HUES6 (cell line): Measurements from ENCODE around the gene TPSG1.

Experiments used
- H3K27ac ChIP-seq: 2 replicates; pipeline ENCODE4 v1.7.0; 2013; ENCODE audit warnings: low read depth, mild to moderate bottlenecking, low read length, inconsistent platforms
- H3K27me3 ChIP-seq: 2 replicates; pipeline ENCODE4 v1.6.1; 2013; ENCODE audit warnings: low read length; ENCODE audit not compliant: control insufficient read depth, insufficient read depth
- H3K36me3 ChIP-seq: 2 replicates; pipeline ENCODE4 v1.6.1; 2013; ENCODE audit warnings: low read length; ENCODE audit not compliant: control insufficient read depth, insufficient read depth
- H3K4me1 ChIP-seq: 2 replicates; pipeline ENCODE4 v1.6.1; 2013; ENCODE audit warnings: low read length; ENCODE audit not compliant: control insufficient read depth, insufficient read depth
- H3K4me3 ChIP-seq: 2 replicates; pipeline ENCODE4 v1.5.1; 2013; ENCODE audit warnings: low read depth, low read length
- H3K9ac ChIP-seq: one replicate; pipeline ENCODE4 v1.6.1; 2013; ENCODE audit warnings: mild to moderate bottlenecking, low read length
- H3K9me3 ChIP-seq: 2 replicates; pipeline ENCODE4 v1.6.1; 2013; ENCODE audit warnings: low read depth, low read length; ENCODE audit not compliant: control insufficient read depth, insufficient read depth

The TPSG1 gene

DNA sequence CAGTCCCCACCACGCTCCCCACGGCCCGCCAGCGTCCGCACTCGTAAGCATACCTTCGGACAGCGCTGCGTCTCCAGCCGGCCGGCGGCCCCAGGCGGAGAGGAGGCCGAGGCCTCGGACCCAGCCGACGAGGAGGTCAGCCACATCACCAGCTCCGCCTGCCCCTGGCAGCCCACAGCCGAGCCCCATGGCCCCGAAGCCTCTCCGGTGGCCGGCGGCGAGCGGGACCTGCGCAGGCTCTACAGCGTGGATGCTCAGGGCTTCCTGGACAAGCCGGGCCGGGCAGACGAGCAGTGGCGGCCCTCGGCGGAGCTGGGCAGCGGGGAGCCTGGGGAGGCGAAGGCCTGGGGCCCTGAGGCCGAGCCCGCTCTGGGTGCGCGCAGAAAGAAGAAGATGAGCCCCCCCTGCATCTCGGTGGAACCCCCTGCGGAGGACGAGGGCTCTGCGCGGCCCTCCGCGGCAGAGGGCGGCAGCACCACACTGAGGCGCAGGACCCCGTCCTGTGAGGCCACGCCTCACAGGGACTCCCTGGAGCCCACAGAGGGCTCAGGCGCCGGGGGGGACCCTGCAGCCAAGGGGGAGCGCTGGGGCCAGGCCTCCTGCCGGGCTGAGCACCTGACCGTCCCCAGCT, 4.9 kb downstream of the TPSG1 start:
- H3K27ac ChIP-seq, result no peak overlapping the region
- H3K36me3 ChIP-seq, result peaks cover 34% of the 10 kb centered on the region
- no peaks in the 10 kb centered on the region for H3K9me3 ChIP-seq
- no peaks in the 10 kb centered on the region for H3K4me1 ChIP-seq
- H3K27me3 ChIP-seq, result no peaks in the 10 kb centered on the region
- no peak overlapping the region for H3K4me3 ChIP-seq
- no peak overlapping the region for H3K9ac ChIP-seq

DNA sequence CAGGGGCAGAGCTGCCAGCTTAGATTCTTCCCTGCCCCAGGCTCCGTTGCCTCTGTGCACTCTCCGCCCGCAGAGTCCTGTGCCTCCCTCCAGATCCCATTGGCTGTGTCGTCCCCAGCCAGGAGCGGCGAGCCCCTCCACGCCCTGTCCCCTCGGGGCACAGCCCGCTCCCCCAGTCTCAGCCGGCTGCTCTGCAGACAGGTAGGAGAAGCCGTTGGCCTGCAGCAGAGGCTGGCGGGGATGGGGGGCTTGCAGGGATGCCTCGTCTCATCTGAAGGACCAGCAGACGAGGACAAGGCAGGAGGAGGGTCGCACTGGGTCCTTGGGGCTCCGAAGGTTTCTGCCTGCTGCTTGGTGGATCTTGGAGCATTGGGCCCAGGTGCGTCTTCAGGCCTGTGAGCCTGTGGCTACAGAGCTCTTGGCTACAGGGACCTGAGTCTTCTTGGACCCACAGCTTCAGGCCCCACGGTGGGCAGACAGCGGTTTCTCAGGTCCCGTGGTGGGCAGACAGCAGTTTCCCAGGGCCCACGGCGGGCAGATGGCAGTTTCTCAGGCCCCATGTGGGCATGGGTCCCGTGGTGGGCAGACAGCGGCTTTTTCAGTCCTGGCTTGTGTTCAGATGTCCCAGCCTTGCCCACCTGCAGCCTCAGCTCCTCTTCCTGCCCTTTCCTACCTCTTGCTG, 6.0 kb downstream of the TPSG1 start:
- H3K27ac ChIP-seq, result no peak overlapping the region
- H3K9ac ChIP-seq, result no peak overlapping the region
- peaks cover 34% of the 10 kb centered on the region for H3K36me3 ChIP-seq
- H3K9me3 ChIP-seq, result no peaks in the 10 kb centered on the region
- H3K4me3 ChIP-seq, result no peak overlapping the region
- H3K27me3 ChIP-seq, result no peaks in the 10 kb centered on the region
- no peaks in the 10 kb centered on the region for H3K4me1 ChIP-seq

DNA sequence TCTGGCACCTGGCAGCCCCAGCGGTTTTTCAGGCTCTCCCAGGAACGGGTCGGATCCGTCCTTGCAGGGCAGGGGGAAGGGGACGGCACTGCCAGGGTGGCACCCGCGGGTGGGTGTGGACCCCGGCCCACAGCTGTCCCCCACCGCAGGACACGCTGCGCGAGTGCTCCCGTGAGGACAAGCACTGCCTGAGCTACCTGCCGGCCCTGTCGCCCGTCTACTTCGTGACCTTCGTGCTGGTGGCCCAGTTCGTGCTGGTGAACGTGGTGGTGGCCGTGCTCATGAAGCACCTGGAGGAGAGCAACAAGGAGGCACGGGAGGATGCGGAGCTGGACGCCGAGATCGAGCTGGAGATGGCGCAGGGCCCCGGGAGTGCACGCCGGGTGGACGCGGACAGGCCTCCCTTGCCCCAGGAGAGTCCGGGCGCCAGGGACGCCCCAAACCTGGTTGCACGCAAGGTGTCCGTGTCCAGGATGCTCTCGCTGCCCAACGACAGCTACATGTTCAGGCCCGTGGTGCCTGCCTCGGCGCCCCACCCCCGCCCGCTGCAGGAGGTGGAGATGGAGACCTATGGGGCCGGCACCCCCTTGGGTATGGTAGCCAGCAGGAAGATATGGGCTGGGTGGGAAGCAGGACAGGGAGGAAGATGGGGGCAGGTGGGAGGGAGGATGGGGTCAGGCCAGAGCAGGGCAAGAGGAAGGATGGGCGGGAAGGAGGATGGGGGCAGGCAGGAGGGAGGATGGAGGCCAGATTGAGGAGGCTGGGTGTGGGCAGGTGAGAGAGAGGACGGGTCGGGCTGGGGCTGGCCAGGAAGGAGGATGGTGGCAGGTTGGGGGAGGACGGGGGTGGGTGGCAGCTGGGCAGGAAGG, 6.8 kb downstream of the TPSG1 start:
- Histone ChIP-seq H3K4me3 (no peak overlapping the region), H3K9ac (no peak overlapping the region), H3K27me3 (no peaks in the 10 kb centered on the region), H3K27ac (no peak overlapping the region), H3K9me3 (no peaks in the 10 kb centered on the region), H3K4me1 (no peaks in the 10 kb centered on the region), H3K36me3 (peaks cover 34% of the 10 kb centered on the region)

DNA sequence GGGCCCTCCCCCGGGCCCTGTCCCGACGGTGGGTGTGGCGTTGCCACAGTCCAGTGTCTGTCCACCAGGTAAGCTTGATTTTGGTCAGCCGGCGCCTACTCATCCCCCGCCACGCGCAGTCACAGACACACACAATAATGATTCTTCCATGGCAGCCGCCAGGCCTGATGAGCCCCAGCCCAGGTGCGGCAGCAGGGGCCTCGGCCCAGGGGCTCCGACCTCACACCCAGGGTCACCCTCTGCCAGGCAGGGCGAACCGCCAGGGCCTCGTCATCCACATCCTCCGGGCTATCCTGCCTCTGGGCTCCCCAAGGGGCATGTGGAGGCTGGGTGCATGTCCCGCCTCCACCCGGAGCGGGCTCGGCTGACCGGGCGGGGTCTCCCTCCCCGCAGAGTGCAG, 7.5 kb downstream of the TPSG1 start:
- no peaks in the 10 kb centered on the region for H3K4me1 ChIP-seq
- H3K27me3 ChIP-seq, result no peaks in the 10 kb centered on the region
- no peak overlapping the region for H3K27ac ChIP-seq
- no peaks in the 10 kb centered on the region for H3K9me3 ChIP-seq
- H3K4me3 ChIP-seq, result no peak overlapping the region
- H3K9ac ChIP-seq, result no peak overlapping the region
- H3K36me3 ChIP-seq, result peaks cover 37% of the 10 kb centered on the region

DNA sequence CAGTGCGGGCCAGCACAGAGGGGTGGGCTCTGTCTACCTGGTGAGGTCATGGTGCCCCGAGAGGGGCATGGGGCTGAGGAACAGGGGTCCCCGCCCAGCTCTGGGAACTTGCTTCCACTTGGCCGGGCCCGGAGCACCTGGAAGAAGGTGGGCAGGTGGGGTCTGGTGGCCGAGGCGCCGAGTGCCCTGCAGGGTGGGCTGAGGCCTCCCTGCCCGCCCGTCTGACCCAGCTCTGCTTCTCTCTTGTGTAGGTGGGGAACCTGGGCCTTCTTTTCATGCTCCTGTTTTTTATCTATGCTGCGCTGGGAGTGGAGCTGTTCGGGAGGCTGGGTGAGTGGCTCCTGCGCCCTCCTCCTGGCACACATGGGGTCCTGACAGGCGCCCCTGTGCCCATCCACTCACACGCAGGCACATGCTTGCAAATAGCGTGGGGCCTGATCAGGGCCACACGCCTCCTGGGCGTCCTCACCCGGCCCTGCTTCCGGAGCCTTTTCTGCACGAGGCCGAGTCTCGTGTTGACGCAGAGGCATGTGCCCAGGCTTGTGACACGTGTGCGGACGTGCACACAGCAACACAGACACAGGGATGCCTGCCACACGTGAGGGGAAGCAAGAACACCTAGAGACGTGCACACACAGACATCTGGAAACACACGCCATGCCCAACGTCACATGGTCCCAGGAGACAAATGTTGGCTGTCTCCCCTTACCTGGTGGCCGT, 8.2 kb downstream of the TPSG1 start:
- H3K4me1 ChIP-seq, result no peaks in the 10 kb centered on the region
- no peaks in the 10 kb centered on the region for H3K9me3 ChIP-seq
- H3K36me3 ChIP-seq, result peaks cover 37% of the 10 kb centered on the region
- no peaks in the 10 kb centered on the region for H3K27me3 ChIP-seq
- H3K4me3 ChIP-seq, result no peak overlapping the region
- H3K27ac ChIP-seq, result no peak overlapping the region
- no peak overlapping the region for H3K9ac ChIP-seq

DNA sequence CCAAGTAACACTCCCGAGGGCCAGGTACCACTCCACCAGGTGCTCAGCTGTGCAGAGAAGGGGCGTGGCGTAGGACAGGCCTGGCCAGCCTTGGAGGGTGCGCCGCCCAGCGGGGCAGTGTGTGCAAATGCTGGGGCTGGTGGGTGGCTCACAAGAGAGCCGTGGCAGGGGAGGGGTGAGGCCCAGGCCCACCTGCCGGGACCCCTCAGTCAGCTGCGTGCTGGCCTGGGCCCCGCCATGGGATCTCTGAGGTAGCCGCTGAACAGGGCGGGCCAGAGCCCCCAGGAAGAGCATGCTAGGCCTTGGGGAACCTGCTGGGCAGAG, 8.8 kb downstream of the TPSG1 start:
- H3K4me1 ChIP-seq, result no peaks in the 10 kb centered on the region

DNA sequence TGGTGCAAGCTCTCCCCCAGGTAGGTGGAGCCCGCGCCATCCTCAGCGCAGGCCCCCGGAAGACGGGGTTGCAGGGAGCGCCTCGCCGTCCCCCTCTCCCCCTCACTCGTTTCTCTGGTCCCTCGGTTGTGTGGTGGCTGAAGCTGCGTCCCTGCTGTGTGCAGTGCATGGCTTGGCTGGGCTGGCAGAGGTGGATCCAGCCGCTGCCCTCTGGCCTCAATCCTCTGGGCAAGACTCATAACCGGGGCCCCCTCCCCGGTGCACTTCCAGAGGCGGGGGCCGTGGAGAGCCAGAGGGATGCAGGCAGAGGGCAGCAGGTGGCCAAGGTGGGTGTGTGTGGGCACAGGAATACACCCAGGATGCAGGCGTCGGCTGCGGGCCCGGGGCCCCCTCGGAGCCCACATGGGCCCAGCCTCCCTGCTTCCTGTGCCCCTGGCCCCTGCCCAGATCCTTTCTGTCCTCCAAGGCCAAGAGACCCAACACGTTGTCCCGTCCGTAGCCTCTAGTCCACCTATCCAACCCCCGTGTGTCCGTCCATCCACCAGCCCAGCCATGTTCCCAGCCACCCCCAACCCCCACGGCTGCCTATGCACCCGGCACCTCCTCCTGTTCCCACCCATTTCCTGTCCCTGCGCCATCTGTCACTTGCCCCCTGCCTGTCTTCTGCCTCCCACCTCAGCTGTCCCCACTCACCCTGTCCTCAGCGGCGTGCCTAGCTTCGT, 9.3 kb downstream of the TPSG1 start:
- Histone ChIP-seq H3K9ac (no peak overlapping the region), H3K27me3 (no peaks in the 10 kb centered on the region), H3K36me3 (peaks cover 46% of the 10 kb centered on the region), H3K9me3 (no peaks in the 10 kb centered on the region), H3K27ac (no peak overlapping the region), H3K4me3 (no peak overlapping the region), H3K4me1 (no peaks in the 10 kb centered on the region)

More for the DNA sequence above, 8.8 kb downstream of the TPSG1 start:
- Histone ChIP-seq H3K36me3 (peaks cover 40% of the 10 kb centered on the region), H3K27ac (no peak overlapping the region), H3K9me3 (no peaks in the 10 kb centered on the region), H3K4me3 (no peak overlapping the region), H3K9ac (no peak overlapping the region), H3K27me3 (no peaks in the 10 kb centered on the region)

DNA sequence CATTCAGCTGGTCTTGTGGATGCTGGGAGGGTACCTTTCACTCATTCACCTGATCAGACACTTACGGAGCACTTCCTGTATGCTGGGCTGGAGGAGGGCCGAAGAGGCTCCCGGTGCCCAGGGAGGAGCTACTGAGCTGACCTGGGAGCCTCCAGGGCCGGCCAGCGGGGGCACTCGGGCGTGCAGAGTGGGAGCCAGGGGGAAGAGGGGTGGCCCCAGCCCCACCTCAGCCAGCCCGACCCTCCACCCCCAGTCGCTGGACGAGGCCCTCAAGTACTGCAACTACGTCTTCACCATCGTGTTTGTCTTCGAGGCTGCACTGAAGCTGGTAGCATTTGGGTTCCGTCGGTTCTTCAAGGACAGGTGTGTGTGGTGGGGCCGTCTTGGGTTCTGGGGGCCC, 10.3 kb downstream of the TPSG1 start:
- H3K27me3 ChIP-seq, result no peaks in the 10 kb centered on the region
- no peak overlapping the region for H3K9ac ChIP-seq
- H3K36me3 ChIP-seq, result peaks cover 50% of the 10 kb centered on the region
- no peak overlapping the region for H3K4me3 ChIP-seq
- H3K4me1 ChIP-seq, result no peaks in the 10 kb centered on the region
- H3K9me3 ChIP-seq, result no peaks in the 10 kb centered on the region
- H3K27ac ChIP-seq, result no peak overlapping the region

DNA sequence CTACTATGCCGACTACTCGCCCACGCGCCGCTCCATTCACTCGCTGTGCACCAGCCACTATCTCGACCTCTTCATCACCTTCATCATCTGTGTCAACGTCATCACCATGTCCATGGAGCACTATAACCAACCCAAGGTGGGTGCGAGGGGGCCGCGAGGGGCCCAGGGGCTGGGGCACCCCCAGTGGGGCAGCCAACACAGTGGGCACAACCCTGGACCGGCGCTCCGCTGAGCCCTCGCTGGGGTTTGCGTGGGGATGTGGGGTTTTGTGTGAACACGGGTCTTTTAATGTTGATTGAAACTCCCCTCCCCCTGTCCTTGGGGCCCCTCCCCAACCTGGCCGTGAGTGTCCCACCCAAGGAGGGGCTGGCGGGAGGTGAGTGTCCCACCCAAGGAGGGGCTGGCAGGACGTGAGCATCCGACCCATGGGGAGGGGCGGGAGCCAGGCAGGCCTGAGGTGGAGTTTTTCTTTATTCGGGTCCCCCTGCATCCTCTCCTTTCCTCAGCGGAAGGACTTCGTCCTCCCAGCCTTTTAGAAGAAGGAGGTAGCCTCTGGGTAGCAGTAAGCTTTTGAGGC, 11.2 kb downstream of the TPSG1 start:
- no peaks in the 10 kb centered on the region for H3K4me1 ChIP-seq
- H3K9me3 ChIP-seq, result no peaks in the 10 kb centered on the region
- H3K27me3 ChIP-seq, result no peaks in the 10 kb centered on the region
- no peak overlapping the region for H3K4me3 ChIP-seq
- H3K27ac ChIP-seq, result no peak overlapping the region
- H3K36me3 ChIP-seq, result peaks cover 43% of the 10 kb centered on the region
- no peak overlapping the region for H3K9ac ChIP-seq

DNA sequence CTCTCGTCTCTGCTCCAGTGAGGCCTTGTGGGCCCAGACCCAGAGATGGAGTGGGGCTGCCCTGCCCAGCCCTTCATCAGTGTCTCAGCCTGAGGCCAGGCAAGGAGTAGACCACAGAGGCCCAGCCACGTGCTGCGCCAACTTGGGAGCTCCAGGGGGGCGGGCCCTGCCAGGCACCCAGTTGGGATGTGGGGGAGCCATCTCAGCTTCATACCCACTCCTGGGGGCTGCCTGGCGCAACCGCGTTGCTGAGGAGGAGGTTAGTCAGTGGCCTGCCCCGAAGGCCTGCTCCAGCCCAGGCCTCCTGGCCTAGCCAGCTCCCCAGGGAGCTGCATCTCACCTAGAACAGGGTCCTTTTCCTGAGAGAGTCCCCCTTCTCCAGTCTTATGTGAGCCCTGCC, 11.8 kb downstream of the TPSG1 start:
- Histone ChIP-seq H3K4me3 (no peak overlapping the region), H3K27ac (no peak overlapping the region), H3K9ac (no peak overlapping the region), H3K27me3 (no peaks in the 10 kb centered on the region), H3K36me3 (peaks cover 46% of the 10 kb centered on the region), H3K4me1 (no peaks in the 10 kb centered on the region), H3K9me3 (no peaks in the 10 kb centered on the region)
